Cerebellar cortex (tissue), 1 donor: ENCODE measurements around the gene C4orf46.

Experiments
- DNase-seq: peaks from one replicate; pipeline ENCODE4 v3.0.0-alpha.2; 2015; ENCODE audit warnings: low spot score

C4orf46 gene

GRCh38 chr4:158652920-158653319 is 18.8 kb downstream of the C4orf46 start:
- no peak for DNase-seq

GRCh38 chr4:158649111-158649680 is 22.5 kb downstream of the C4orf46 start:
- no peak for DNase-seq

GRCh38 chr4:158644760-158645159 is 26.9 kb downstream of the C4orf46 start:
- DNase-seq, result no peak

- DNase-seq, result no peak
Observed at GRCh38 chr4:158644356-158644755, 27.3 kb downstream of the C4orf46 start.

- DNase-seq, result no peak
Observed at GRCh38 chr4:158636619-158637018, 35.1 kb downstream of the C4orf46 start.

GRCh38 chr4:158630893-158631292 is 40.8 kb downstream of the C4orf46 start:
- DNase-seq, result no peak

GRCh38 chr4:158625544-158625943 is 46.1 kb downstream of the C4orf46 start:
- DNase-seq, result no peak

- peak; percentile 63 for DNase-seq
Observed at GRCh38 chr4:158624889-158625478, 46.7 kb downstream of the C4orf46 start.

- no peak for DNase-seq
Observed at GRCh38 chr4:158622251-158622650, 49.4 kb downstream of the C4orf46 start.

GRCh38 chr4:158621729-158622128 is 50.0 kb downstream of the C4orf46 start:
- DNase-seq, result no peak

- DNase-seq, result no peak
Observed at GRCh38 chr4:158617956-158618355, 53.7 kb downstream of the C4orf46 start.
